ENCODE measurements around the gene MORN1. TPM values are rescaled to one million over a fixed set of nuclear protein-coding genes. Genes with fewer than 3 reads are reported as not detected.
A peak's percentile ranks its signal among the peaks of the same experiment; 100 is the strongest.
"Not testable (repeated sequence)": the region's sequence is repeated elsewhere in the genome, so short reads cannot be mapped to it uniquely, and the experiment has no call there.

Gene MORN1
- total and polyA plus RNA-seq, 2 donors = 4.7 to 11.1 TPM

- H3K36me3 ChIP-seq (ENCODE audit: insufficient read depth) = no peaks in the 10 kb centered on the region
- H3K4me1 ChIP-seq (ENCODE audit: insufficient read depth) = no peaks in the 10 kb centered on the region
- no peak overlapping the region for H3K4me3 ChIP-seq (ENCODE audit: low read depth, low read length)
- no peak overlapping the region for H3K27ac ChIP-seq (ENCODE audit: low read depth)
- WGBS = 66% methylated on average over 10 of the region's 10 CpGs
- no peak for DNase-seq (ENCODE audit: extremely low spot score)
Observed at GRCh38 chr1:2337501-2337900, 53.9 kb downstream of the MORN1 start.

DNA sequence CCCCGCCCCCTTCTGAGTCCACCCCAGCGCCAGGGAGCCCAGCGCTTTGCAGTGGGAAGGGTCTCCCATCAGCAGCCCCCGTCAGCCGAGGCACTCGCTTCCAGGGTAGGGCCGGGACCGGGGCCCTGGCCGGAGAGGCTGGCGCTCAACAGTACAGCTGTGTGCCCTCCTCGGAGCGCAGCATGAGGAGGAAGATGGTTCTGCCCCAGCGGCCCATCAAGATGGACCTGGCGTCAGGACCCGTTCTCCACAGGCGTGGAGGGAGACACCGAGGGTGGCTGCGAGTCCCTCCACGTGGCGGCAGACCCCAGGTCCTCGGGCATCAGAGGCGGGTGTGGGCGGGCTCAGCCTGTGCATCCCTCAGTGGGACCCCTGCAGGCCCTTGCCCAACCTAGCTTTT is 54.3 kb downstream of the MORN1 start:
- 91% methylated on average over 23 of the region's 23 CpGs for WGBS
- Histone ChIP-seq H3K27ac (ENCODE audit: low read depth) (no peak overlapping the region), H3K4me3 (ENCODE audit: low read depth, low read length) (no peak overlapping the region), H3K4me1 (ENCODE audit: insufficient read depth) (no peaks in the 10 kb centered on the region), H3K36me3 (ENCODE audit: insufficient read depth) (no peaks in the 10 kb centered on the region)
- no peak for DNase-seq (ENCODE audit: extremely low spot score)

- WGBS = 87% methylated on average over 11 of the region's 11 CpGs
- no peak overlapping the region for H3K27ac ChIP-seq (ENCODE audit: low read depth)
Observed at GRCh38 chr1:2336499-2336898, 54.9 kb downstream of the MORN1 start.

GRCh38 chr1:2335721-2336455 is 55.5 kb downstream of the MORN1 start:
- no peak for DNase-seq (ENCODE audit: extremely low spot score)
- Histone ChIP-seq H3K4me3 (ENCODE audit: low read depth, low read length) (no peak overlapping the region), H3K27ac (ENCODE audit: low read depth) (peak overlapping the region; percentile 53), H3K4me1 (ENCODE audit: insufficient read depth) (no peaks in the 10 kb centered on the region), H3K36me3 (ENCODE audit: insufficient read depth) (no peaks in the 10 kb centered on the region)
- WGBS = 89% methylated on average over 36 of the region's 36 CpGs

More at GRCh38 chr1:2336499-2336898, 54.9 kb downstream of the MORN1 start:
- no peaks in the 10 kb centered on the region for H3K4me1 ChIP-seq (ENCODE audit: insufficient read depth)
- H3K36me3 ChIP-seq (ENCODE audit: insufficient read depth) = no peaks in the 10 kb centered on the region
- no peak overlapping the region for H3K4me3 ChIP-seq (ENCODE audit: low read depth, low read length)
- DNase-seq (ENCODE audit: extremely low spot score) = no peak

DNA sequence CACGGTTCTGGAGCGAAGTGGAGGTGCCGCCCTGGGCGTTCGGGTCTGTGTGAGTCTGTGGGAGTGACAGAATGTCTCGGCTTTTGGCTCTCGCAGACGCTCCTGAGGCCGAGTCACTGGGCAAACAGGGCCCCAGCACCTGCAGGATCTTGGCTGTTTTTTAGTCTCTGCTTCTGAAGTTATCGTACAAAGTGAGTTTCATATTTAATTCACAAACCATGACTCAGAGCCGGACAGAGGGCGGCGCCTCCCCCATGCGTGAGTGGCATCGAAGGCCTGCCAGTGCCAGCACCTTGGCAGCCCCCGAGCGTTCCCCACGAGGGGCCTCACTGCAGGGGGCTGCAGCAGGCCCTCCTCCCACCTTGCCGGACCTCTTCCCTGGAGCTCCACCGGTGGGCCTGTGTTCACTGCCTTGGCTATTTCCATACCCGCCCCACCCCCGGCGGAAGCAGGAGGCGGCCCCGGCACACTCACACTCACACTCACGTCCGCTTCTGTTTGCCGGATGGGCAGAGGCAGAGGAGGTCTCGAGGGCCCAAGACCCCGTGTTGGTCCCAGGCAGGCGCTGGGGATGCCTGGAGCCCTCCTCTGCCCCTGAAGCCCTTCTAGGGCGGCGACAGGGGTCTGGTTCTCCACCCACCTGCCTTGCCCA is 56.3 kb downstream of the MORN1 start:
- H3K4me1 ChIP-seq (ENCODE audit: insufficient read depth) = no peaks in the 10 kb centered on the region
- no peak overlapping the region for H3K4me3 ChIP-seq (ENCODE audit: low read depth, low read length)
- no peaks in the 10 kb centered on the region for H3K36me3 ChIP-seq (ENCODE audit: insufficient read depth)
- DNase-seq (ENCODE audit: extremely low spot score) = no peak
- no peak overlapping the region for H3K27ac ChIP-seq (ENCODE audit: low read depth)
- 76% methylated on average over 33 of the region's 33 CpGs for whole genome bisulfite sequencing

DNA sequence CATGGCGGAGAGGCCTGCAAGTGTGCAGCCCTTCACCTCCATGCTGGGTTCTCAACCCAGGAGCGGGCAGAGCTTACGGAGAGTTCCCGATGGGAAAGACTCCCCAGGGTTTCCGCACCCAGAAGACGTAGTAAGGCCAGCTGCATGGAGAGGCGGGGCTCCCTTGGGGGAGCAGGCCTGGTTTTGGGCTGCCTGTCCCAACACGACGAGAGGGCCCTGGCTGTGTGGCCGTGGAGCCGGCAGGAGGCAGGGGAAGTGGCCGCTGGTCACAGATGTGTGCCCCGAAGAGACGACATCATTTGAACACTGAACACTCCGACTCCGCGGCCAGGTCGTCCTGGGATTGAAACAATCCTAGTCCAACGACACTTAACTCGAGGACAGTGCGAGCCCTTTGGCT is 57.0 kb downstream of the MORN1 start:
- H3K27ac ChIP-seq (ENCODE audit: low read depth) = no peak overlapping the region
- H3K4me1 ChIP-seq (ENCODE audit: insufficient read depth) = no peaks in the 10 kb centered on the region
- 87% methylated on average over 21 of the region's 21 CpGs for WGBS
- DNase-seq (ENCODE audit: extremely low spot score) = no peak
- no peaks in the 10 kb centered on the region for H3K36me3 ChIP-seq (ENCODE audit: insufficient read depth)
- H3K4me3 ChIP-seq (ENCODE audit: low read depth, low read length) = no peak overlapping the region

DNA sequence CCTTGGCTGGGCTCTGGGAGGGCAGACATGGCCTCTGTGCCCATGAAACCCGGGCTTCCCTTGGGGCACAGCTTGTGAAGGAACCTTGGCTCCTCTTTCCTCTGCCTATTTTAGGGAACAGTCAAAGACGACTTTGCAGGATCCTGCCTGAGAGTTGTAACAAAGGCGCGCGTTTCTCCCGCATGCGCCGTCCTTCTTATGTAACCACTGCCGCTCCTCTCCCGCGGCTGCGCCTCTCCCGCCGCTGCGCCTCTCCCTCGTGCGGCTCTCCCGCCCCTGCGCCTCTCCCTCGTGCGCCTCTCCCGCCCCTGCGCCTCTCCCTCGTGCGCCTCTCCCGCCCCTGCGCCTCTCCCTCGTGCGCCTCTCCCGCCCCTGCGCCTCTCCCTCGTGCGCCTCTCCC is 59.8 kb downstream of the MORN1 start:
- not testable (repeated sequence) for H3K27ac ChIP-seq (ENCODE audit: low read depth); H3K4me3 ChIP-seq (ENCODE audit: low read depth, low read length); H3K36me3 ChIP-seq (ENCODE audit: insufficient read depth); H3K4me1 ChIP-seq (ENCODE audit: insufficient read depth); DNase-seq (ENCODE audit: extremely low spot score)
- 93% methylated on average over 25 of the region's 33 CpGs for WGBS

GRCh38 chr1:2331200-2331544 is 60.2 kb downstream of the MORN1 start:
- no peak for DNase-seq (ENCODE audit: extremely low spot score)
- 49% methylated on average over 11 of the region's 11 CpGs for WGBS
- no peak overlapping the region for H3K4me3 ChIP-seq (ENCODE audit: low read depth, low read length)
- H3K4me1 ChIP-seq (ENCODE audit: insufficient read depth) = no peaks in the 10 kb centered on the region
- no peak overlapping the region for H3K27ac ChIP-seq (ENCODE audit: low read depth)
- no peaks in the 10 kb centered on the region for H3K36me3 ChIP-seq (ENCODE audit: insufficient read depth)

DNA sequence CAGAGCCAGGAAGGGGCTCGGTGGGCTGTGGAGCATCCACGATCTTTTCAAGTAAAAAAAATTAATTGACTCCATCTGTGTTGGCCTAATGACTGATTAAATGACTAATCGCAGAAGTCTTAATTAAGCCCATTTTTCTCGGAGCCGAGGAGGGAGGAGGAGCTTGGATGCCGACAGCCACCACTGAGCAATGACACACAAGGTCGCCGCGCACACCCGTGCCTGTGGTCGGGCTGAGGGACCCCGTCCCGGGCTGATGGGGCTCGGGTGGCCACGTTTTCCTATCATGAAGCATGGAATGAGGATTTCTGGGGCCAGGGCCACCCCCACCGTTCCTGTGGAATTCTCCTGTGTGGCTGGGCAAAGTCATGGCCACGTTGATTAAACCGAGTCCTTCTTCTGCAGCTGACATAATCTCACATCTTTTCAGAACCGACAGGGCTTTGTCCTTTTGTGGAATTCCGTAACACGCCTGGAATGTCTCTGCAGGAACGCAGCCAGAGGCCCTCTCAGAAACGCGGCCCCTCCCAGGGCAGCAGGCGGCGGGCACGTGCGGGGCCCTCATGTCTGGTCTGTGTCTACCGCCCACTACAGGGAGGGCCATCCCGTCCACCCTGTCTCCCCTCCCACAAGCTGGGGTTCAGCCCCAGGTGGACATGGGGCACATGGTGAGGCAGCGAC is 60.7 kb downstream of the MORN1 start:
- peak; percentile 57 for DNase-seq (ENCODE audit: extremely low spot score)
- Histone ChIP-seq H3K27ac (ENCODE audit: low read depth) (no peak overlapping the region), H3K4me1 (ENCODE audit: insufficient read depth) (no peaks in the 10 kb centered on the region), H3K36me3 (ENCODE audit: insufficient read depth) (no peaks in the 10 kb centered on the region), H3K4me3 (ENCODE audit: low read depth, low read length) (no peak overlapping the region)
- WGBS = 29% methylated on average over 31 of the region's 31 CpGs

- DNase-seq (ENCODE audit: extremely low spot score) = no peak
- WGBS = 93% methylated on average over 12 of the region's 12 CpGs
- Histone ChIP-seq H3K36me3 (ENCODE audit: insufficient read depth) (no peaks in the 10 kb centered on the region), H3K4me1 (ENCODE audit: insufficient read depth) (no peaks in the 10 kb centered on the region), H3K4me3 (ENCODE audit: low read depth, low read length) (no peak overlapping the region), H3K27ac (ENCODE audit: low read depth) (no peak overlapping the region)
Observed at GRCh38 chr1:2330035-2330434, 61.3 kb downstream of the MORN1 start.

- H3K36me3 ChIP-seq (ENCODE audit: insufficient read depth) = no peaks in the 10 kb centered on the region
- no peak overlapping the region for H3K27ac ChIP-seq (ENCODE audit: low read depth)
- 86% methylated on average over 24 of the region's 24 CpGs for WGBS
- no peak for DNase-seq (ENCODE audit: extremely low spot score)
- H3K4me1 ChIP-seq (ENCODE audit: insufficient read depth) = no peaks in the 10 kb centered on the region
- no peak overlapping the region for H3K4me3 ChIP-seq (ENCODE audit: low read depth, low read length)
Observed at GRCh38 chr1:2328676-2329455, 62.5 kb downstream of the MORN1 start.

DNA sequence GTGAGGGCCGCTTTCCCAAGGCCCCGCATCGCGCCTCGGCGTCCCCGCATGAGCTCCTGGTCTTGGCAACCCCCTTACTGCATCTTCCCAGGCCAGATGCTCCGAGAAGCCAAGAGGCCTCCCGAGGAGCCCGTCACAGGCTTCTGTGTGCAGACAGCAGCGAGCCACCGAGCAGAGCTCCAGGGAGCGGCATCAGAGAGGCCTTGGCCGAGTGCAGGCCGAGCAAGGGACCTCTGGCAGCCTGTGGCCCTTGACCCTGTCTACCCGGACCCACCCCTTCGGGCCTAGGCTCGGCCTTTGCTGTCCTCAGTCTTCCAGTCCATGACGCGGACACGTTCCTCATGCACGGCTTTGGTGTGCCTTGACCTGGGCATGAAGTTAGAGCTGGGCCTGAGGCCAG is 63.5 kb downstream of the MORN1 start:
- H3K36me3 ChIP-seq (ENCODE audit: insufficient read depth) = no peaks in the 10 kb centered on the region
- H3K4me3 ChIP-seq (ENCODE audit: low read depth, low read length) = no peak overlapping the region
- H3K27ac ChIP-seq (ENCODE audit: low read depth) = no peak overlapping the region
- no peak for DNase-seq (ENCODE audit: extremely low spot score)
- H3K4me1 ChIP-seq (ENCODE audit: insufficient read depth) = no peaks in the 10 kb centered on the region
- 94% methylated on average over 22 of the region's 22 CpGs for WGBS

GRCh38 chr1:2327162-2327561 is 64.2 kb downstream of the MORN1 start:
- 96% methylated on average over 2 of the region's 2 CpGs for WGBS
- H3K4me1 ChIP-seq (ENCODE audit: insufficient read depth); H3K4me3 ChIP-seq (ENCODE audit: low read depth, low read length); H3K27ac ChIP-seq (ENCODE audit: low read depth); H3K36me3 ChIP-seq (ENCODE audit: insufficient read depth); DNase-seq (ENCODE audit: extremely low spot score): not testable (repeated sequence)

Measured in urinary bladder (tissue), 4 donors.